Ascending aorta (tissue), 2 donors: ENCODE results near the gene PDGFB. TPM values are rescaled to one million over a fixed set of nuclear protein-coding genes. Genes with fewer than 3 reads are reported as not detected.

Experiments
- DNase-seq, 2 donors: peaks; one replicate each; pipeline ENCODE4 v3.0.0-alpha.2; 2019; ENCODE audit warnings: low spot score in 2 of 2
- H3K27ac ChIP-seq, 2 donors: fragments of 200-600 bp; sonication (generic); one replicate each; pipeline ENCODE4 v1.5.1; 2016 to 2017; ENCODE audit warnings: mild to moderate bottlenecking in 1 of 2
- H3K27me3 ChIP-seq: fragments of 200-600 bp; sonication (generic); one replicate; pipeline ENCODE4 v1.5.1; 2017
- H3K36me3 ChIP-seq, 2 donors: fragments of 200-600 bp; sonication (generic); one replicate each; pipeline ENCODE4 v1.5.1; 2016
- H3K4me1 ChIP-seq, 2 donors: fragments of 200-600 bp; sonication (generic); one replicate each; pipeline ENCODE4 v1.5.1; 2016 to 2017; ENCODE audit warnings: mild to moderate bottlenecking in 1 of 2
- H3K4me3 ChIP-seq, 2 donors: fragments of 200-600 bp; sonication (generic); one replicate each; pipeline ENCODE4 v1.5.1; 2016 to 2017; ENCODE audit warnings: mild to moderate bottlenecking in 1 of 2
- H3K9me3 ChIP-seq, 2 donors: fragments of 200-600 bp; sonication (generic); one replicate each; pipeline ENCODE4 v1.5.1; 2016
- intact Hi-C: fragments of 100-400 bp; cut with DNase I; formaldehyde crosslinking; loops from one replicate; pipeline ENCODE4 v1.15.1; 2023
- total RNA-seq: library from RNA; depleted of rRNA; stranded (reverse); fragments of >200 nt; gene quantifications from one replicate; pipeline ENCODE4 v1.1.0, GENCODE V29; 2016
- TF ChIP-seq, protein P1 (sequence below), 3 experiments: fragments of 200-600 bp in 2 of 3; fragments of 450-650 bp in 1 of 3; sonication (generic) in 2 of 3; IDR thresholded peaks; one replicate each; pipeline ENCODE4 v1.5.1; 2016 to 2019; ENCODE audit warnings: antibody characterized with exemption in 3 of 3, mild to moderate bottlenecking in 1 of 3, moderate library complexity in 1 of 3

Gene PDGFB
- total RNA-seq, 1 donor from 2014 or later, result 8.9 TPM

DNA sequence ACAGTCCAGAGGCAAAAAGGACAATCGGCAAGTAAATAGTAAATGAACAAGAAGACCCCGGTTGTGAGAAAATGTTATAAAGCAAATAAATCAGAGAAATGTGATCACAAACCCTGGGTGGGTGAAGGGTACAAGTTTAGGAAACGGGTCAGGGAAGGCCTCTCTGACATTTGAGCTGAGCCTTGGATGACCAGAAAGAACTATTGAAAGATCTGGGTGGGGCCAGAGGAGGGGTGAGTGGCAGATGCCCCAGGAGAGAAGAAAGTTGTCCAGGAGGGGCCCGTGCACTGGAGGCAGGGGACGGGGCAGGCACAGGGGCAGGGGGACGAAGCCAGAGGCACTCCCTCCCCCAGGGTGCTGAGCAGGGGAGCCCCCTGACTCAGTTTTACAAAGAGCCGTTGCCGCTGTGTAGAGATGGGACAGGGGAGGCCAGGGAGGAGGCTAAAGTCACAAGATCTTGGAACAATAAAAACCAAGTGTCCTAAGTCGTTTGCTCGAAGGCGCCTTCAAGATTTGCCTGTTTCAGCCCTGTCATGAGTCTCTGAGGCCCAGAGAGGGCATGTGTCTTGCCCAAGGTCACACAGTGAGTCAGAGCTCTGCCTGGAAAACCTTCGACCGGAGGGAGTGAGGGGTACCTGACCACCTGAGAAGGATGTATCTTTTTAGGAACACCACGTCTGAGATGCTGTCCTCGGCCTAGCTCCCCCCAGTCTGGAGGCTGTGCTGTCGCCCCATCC, 10.8 kb upstream of the PDGFB start:
- peak overlapping the region; percentile 79 to 83 for H3K27ac ChIP-seq
- intact Hi-C loops, result loop anchor here (5.0 to 10.0 kb wide), 3 partner anchors 78 to 471 kb away; partner anchors contain the start of gene CBX6

DNA sequence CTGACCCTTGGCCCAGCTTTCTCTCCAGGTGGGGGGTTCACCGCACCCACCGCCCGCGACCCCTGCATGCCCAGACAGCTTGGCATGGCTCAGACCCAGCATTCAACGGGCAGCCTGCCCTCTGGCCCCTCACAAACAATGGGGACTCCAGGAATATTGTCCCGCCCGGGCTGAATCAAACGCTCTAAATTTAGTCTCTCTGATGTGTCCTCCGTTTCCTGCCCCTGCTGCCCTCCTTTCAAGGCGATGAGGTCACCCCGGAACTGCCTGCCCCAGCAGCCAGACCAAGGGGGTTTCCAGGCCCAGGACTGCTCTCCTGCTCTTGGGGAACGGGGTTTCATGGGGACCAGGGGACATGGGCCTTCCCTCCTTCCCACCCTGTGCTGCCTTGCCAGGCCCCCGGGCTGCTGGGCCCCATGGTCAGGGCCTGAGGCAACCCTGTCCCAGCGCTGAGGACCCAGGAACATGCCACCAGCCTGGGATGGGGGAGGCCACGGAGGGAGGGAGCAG, 10.1 kb upstream of the PDGFB start:
- H3K4me1 ChIP-seq, result peaks cover 21 to 44% of the 10 kb centered on the region in 2 donors
- DNase-seq, result peak; percentile 37 to 81
- TF ChIP-seq, protein P1, sequence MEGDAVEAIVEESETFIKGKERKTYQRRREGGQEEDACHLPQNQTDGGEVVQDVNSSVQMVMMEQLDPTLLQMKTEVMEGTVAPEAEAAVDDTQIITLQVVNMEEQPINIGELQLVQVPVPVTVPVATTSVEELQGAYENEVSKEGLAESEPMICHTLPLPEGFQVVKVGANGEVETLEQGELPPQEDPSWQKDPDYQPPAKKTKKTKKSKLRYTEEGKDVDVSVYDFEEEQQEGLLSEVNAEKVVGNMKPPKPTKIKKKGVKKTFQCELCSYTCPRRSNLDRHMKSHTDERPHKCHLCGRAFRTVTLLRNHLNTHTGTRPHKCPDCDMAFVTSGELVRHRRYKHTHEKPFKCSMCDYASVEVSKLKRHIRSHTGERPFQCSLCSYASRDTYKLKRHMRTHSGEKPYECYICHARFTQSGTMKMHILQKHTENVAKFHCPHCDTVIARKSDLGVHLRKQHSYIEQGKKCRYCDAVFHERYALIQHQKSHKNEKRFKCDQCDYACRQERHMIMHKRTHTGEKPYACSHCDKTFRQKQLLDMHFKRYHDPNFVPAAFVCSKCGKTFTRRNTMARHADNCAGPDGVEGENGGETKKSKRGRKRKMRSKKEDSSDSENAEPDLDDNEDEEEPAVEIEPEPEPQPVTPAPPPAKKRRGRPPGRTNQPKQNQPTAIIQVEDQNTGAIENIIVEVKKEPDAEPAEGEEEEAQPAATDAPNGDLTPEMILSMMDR (IDR thresholded peaks at IDR 0.05), result no peak
- intact Hi-C loops, result loop anchor here (5.0 to 10.0 kb wide), 4 partner anchors 78 to 470 kb away; partner anchors contain the start of genes CBX6 and CBX7
- H3K36me3 ChIP-seq, result no peaks in the 10 kb centered on the region
- no peaks in the 10 kb centered on the region for H3K27me3 ChIP-seq
- H3K27ac ChIP-seq, result peak overlapping the region; percentile 79 to 83
- H3K9me3 ChIP-seq, result no peaks in the 10 kb centered on the region
- H3K4me3 ChIP-seq, result no peak overlapping the region

More for the DNA sequence above, 10.8 kb upstream of the PDGFB start:
- Histone ChIP-seq H3K9me3 (no peaks in the 10 kb centered on the region), H3K4me3 (no peak overlapping the region), H3K27me3 (no peaks in the 10 kb centered on the region), H3K4me1 (peaks cover 21 to 44% of the 10 kb centered on the region in 2 donors), H3K36me3 (no peaks in the 10 kb centered on the region)
- TF ChIP-seq, protein P1 (IDR thresholded peaks at IDR 0.05), result no peak
- DNase-seq, result no peak

DNA sequence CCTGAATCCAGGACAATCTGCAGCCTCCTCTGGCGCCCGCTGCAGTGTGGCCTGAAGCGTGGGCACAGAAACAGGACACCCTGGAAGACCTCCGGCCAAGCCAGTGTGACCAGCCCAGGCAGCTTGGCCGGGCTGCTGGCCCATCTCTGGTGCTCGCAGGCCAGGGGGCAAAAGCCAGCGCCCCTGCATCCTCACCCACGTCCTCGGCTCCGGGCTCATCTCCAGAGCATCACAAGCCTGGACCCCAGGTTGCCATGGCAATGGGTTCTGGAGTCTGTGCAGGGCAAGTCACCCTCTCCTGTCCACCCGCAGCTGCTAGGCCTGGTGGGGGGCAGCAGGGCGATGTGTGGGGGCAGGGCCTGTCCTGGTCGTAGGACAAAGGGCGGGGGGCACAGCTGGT, 9.3 kb upstream of the PDGFB start:
- no peak for DNase-seq
- intact Hi-C loops, result loop anchor here (5.0 to 10.0 kb wide), 3 partner anchors 102 to 469 kb away; partner anchors contain the start of genes CBX6 and CBX7
- H3K4me1 ChIP-seq, result peaks cover 21 to 44% of the 10 kb centered on the region in 2 donors
- peak overlapping the region in 1 of 2 donors; percentile 38 for H3K4me3 ChIP-seq
- TF ChIP-seq, protein P1 (IDR thresholded peaks at IDR 0.05), result no peak
- no peaks in the 10 kb centered on the region for H3K36me3 ChIP-seq
- peak overlapping the region; percentile 79 to 83 for H3K27ac ChIP-seq
- no peaks in the 10 kb centered on the region for H3K9me3 ChIP-seq
- H3K27me3 ChIP-seq, result no peaks in the 10 kb centered on the region

DNA sequence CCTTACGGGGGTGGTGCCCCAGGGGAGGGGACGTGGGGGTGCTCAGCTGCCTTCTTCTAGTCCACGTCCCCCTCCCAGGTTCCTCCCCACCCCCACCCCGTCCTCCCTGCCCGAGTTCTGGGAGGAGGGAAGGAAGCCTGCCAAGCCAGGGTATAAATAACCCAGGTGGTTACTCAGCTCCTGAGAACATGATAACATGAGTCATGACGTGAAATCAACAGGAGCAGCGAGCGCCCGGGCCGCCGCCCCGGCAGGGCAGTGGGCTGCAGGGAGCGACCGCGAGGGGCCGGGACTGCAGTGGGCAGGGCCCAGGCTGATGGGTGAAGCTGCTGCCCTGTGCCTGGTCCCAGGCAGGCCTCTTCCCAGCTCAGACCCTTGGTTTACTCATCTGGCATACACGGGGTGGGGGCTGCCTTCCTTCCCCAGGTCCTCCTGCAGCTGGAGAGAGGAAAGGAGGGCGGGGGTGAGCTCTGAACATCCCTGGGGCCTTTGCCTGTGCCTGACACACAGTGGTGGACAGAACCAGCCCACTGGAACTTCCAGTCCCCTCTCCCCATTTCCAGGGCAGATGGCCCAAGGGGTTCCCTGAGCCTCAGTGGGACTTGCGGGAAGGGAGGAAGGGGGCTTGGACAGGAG, 8.8 kb upstream of the PDGFB start:
- peaks cover 21 to 44% of the 10 kb centered on the region in 2 donors for H3K4me1 ChIP-seq
- H3K36me3 ChIP-seq, result no peaks in the 10 kb centered on the region
- H3K27me3 ChIP-seq, result no peaks in the 10 kb centered on the region
- peak overlapping the region; percentile 79 to 83 for H3K27ac ChIP-seq
- peak overlapping the region in 1 of 2 donors; percentile 38 for H3K4me3 ChIP-seq
- TF ChIP-seq, protein P1 (IDR thresholded peaks at IDR 0.05), result no peak
- DNase-seq, result peak; percentile 55 to 88
- intact Hi-C loops, result loop anchor here (2.0 to 10.0 kb wide), 4 partner anchors 55 to 469 kb away; partner anchors contain the start of genes CBX6 and CBX7
- no peaks in the 10 kb centered on the region for H3K9me3 ChIP-seq

DNA sequence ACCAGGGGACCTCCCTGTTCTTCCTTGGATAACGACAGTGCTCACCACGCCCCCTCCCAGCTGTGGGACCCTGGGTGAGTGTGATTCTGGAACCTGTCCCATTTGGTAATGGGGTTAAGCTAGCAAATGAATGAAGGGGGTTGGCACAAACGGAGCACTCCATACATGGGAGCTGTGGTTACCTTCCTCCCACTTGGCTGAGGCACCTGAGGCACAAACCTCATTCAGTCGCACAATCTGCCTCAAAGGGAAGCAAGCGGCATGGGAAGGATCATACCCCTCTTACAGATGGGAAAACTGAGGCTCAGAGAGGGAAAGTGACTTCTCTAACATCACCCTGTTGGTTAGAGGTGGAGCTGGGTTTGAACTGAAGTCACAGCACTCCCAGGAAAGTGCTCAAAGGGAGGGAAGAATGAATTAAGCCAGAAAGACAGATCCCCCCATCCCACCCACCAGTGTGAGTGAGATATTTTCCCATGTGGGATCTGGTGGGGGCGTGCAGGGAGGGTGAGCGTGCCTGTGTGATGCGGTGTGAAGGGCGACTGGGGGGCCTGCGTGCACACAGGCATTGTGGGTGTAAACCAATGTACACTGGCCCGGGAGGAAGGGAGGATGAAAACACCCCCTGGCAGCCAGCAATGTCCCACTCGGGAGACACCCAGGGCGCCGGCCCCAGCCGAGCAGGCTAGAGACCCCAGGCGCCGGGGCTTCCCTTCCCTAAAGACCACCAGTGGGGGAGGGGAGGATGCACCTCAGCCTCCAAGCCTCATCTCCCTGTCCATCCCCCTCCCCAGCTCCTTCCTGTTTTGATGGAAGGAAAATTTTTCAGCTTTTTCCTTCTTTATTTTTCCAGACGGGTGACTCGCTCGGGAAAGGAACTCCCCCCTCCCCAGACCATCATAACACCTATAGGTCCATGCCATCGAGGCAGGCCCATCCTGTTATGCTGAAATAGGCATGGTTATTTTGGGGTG, 8.0 kb upstream of the PDGFB start:
- Histone ChIP-seq H3K27ac (peak overlapping the region; percentile 45 to 79), H3K4me3 (peak overlapping the region in 1 of 2 donors; percentile 38), H3K4me1 (peaks cover 21 to 44% of the 10 kb centered on the region in 2 donors), H3K9me3 (no peaks in the 10 kb centered on the region), H3K36me3 (no peaks in the 10 kb centered on the region), H3K27me3 (no peaks in the 10 kb centered on the region)
- intact Hi-C loops, result loop anchor here (2.0 to 10.0 kb wide), 4 partner anchors 56 to 468 kb away; partner anchors contain the start of genes CBX6 and CBX7
- no peak for DNase-seq
- TF ChIP-seq, protein P1 (IDR thresholded peaks at IDR 0.05), result no peak
